K562 (cell line): ENCODE results near the gene UBXN11. TPM values are rescaled to one million over a fixed set of nuclear protein-coding genes. Genes with fewer than 3 reads are reported as not detected.

Experiments used
- CBX5 ChIP-seq: IDR thresholded peaks from 2 replicates; pipeline ENCODE4 v1.6.1; 2014; ENCODE audit warnings: low read depth, borderline replicate concordance
- CTBP1 ChIP-seq: fragments of 450-650 bp; IDR thresholded peaks from 2 replicates; pipeline ENCODE4 v1.6.1; 2016; ENCODE audit warnings: borderline replicate concordance
- GTF2E2 ChIP-seq: fragments of 200-800 bp; sonication (Bioruptor generic); IDR thresholded peaks from 2 replicates; pipeline ENCODE4 v1.6.1; 2016; ENCODE audit warnings: missing genetic modification characterization, missing compliant biosample characterization
- JUNB ChIP-seq: fragments of 450-650 bp; formaldehyde crosslinking; conservative IDR thresholded peaks from 2 replicates; pipeline ENCODE4 v1.4.0; 2020; ENCODE audit warnings: mild to moderate bottlenecking
- NCOA4 ChIP-seq: fragments of 450-650 bp; IDR thresholded peaks from 2 replicates; pipeline ENCODE4 v1.6.1; 2018; ENCODE audit warnings: mild to moderate bottlenecking; ENCODE audit not compliant: partially characterized antibody
- NR2C2 ChIP-seq, 2 experiments: fragments of 200-800 bp in 1 of 2; sonication (Bioruptor generic) in 1 of 2; sonication (generic) in 1 of 2; formaldehyde crosslinking in 1 of 2; IDR thresholded peaks; 2 replicates each; pipeline versions ENCODE4 v1.6.1 to v1.8.0; 2016 to 2022; ENCODE audit warnings: mild to moderate bottlenecking in 1 of 2, missing compliant biosample characterization in 1 of 2, missing genetic modification characterization in 1 of 2, missing genetic modification reagents in 1 of 2
- RBM25 ChIP-seq: fragments of 200-400 bp; formaldehyde crosslinking; IDR thresholded peaks from 2 replicates; pipeline ENCODE4 v1.6.1; 2018; ENCODE audit warnings: low read length, low read depth, moderate library complexity; ENCODE audit not compliant: severe bottlenecking
- SIX5 ChIP-seq, 2 experiments: IDR thresholded peaks; 2 replicates each; pipeline ENCODE4 v1.6.1; 2011; ENCODE audit warnings: low read length in 2 of 2, borderline replicate concordance in 1 of 2, low read depth in 1 of 2, mild to moderate bottlenecking in 1 of 2, moderate library complexity in 1 of 2; ENCODE audit not compliant: insufficient read depth in 1 of 2
- TAF15 ChIP-seq: fragments of 200-400 bp; formaldehyde crosslinking; IDR thresholded peaks from 2 replicates; pipeline ENCODE4 v1.6.1; 2017; ENCODE audit warnings: mild to moderate bottlenecking, low read depth, low read length, moderate library complexity
- ZBED1 ChIP-seq: IDR thresholded peaks from 2 replicates; pipeline ENCODE4 v1.6.1; 2014
- ZNF511 ChIP-seq: sonication (generic); formaldehyde crosslinking; IDR thresholded peaks from 2 replicates; pipeline ENCODE4 v1.8.0; 2022; ENCODE audit warnings: mild to moderate bottlenecking, missing genetic modification reagents
- polyA plus RNA-seq, 8 experiments: library from polyadenylated mRNA; depleted of rRNA in 4 of 8; stranded (reverse) in 5 of 8; unstranded in 3 of 8; fragments of >200 nt; fragmentation: Nextera tagmentation in 2 of 8; fragmentation: Illumina TruSeq in 1 of 8; extraction: Ambion mirVana in 2 of 8; extraction: Trizol in 1 of 8; gene quantifications; 2 replicates each; pipeline versions ENCODE4 v1.2.1 to v1.2.3, GENCODE V29; 2011 to 2014; ENCODE audit warnings: inconsistent platforms in 1 of 8, missing spikeins in 1 of 8
- total RNA-seq, 7 experiments: library from RNA; depleted of rRNA in 6 of 7; stranded (reverse); fragments of >200 nt in 6 of 7; fragmentation: Illumina TruSeq in 2 of 7; extraction: Trizol in 2 of 7; gene quantifications; 2 replicates each; pipeline versions ENCODE4 v1.2.1 to v1.2.3, GENCODE V29; 2011 to 2021; ENCODE audit warnings: low replicate concordance in 1 of 7
- TF ChIP-seq, protein P1 (sequence below): fragments of 250-450 bp; sonication (Bioruptor Pico); IDR thresholded peaks from 2 replicates; pipeline ENCODE4 v1.9.0; 2021; ENCODE audit warnings: mild to moderate bottlenecking, inconsistent platforms
- TF ChIP-seq, protein P2 (sequence below): fragments of 250-450 bp; sonication (Bioruptor Pico); IDR thresholded peaks from 2 replicates; pipeline ENCODE4 v1.5.0; 2020; ENCODE audit warnings: mild to moderate bottlenecking
- TF ChIP-seq, protein P3 (sequence below), 2 experiments: fragments of 450-650 bp; formaldehyde crosslinking in 1 of 2; IDR thresholded peaks; 2 replicates each; pipeline versions ENCODE4 v1.4.0 to v1.6.1; 2014 to 2020; ENCODE audit warnings: mild to moderate bottlenecking in 2 of 2, borderline replicate concordance in 1 of 2, low read depth in 1 of 2
- TF ChIP-seq, protein P4 (sequence below): fragments of 250-450 bp; sonication (Bioruptor Pico); IDR thresholded peaks from 2 replicates; pipeline ENCODE4 v1.8.0; 2021; ENCODE audit warnings: moderate library complexity, mild to moderate bottlenecking, inconsistent platforms

The UBXN11 gene
- total and polyA plus RNA-seq, 9 of the 15 experiments (the other 6 are each of a cell fraction or from before 2014, with no cell fraction given), result 0.48 to 34.3 (median 11.3) TPM

- TF ChIP-seq SIX5 (IDR thresholded peaks at IDR 0.05; ENCODE audit: borderline replicate concordance in 1 of 2, insufficient read depth in 1 of 2, low read depth in 1 of 2, low read length in 2 of 2) (no peak), JUNB (peak; percentile 66; the same call in 1 of the 2 replicates), NCOA4 (no peak), ZNF511 (CRISPR knock-in tag) (peak; percentile 51; the same call in 1 of the 2 replicates), NR2C2 (CRISPR knock-in tag; IDR thresholded peaks at IDR 0.05) (no peak), NR2C2 (tag; IDR thresholded peaks at IDR 0.05) (0 out of 2 replicates have a peak, but pooled peaks have one; percentile 44), TAF15 (no peak), RBM25 (no peak), GTF2E2 (tag) (no peak), CBX5 (no peak), CTBP1 (no peak), ZBED1 (no peak)
- TF ChIP-seq, protein P1, sequence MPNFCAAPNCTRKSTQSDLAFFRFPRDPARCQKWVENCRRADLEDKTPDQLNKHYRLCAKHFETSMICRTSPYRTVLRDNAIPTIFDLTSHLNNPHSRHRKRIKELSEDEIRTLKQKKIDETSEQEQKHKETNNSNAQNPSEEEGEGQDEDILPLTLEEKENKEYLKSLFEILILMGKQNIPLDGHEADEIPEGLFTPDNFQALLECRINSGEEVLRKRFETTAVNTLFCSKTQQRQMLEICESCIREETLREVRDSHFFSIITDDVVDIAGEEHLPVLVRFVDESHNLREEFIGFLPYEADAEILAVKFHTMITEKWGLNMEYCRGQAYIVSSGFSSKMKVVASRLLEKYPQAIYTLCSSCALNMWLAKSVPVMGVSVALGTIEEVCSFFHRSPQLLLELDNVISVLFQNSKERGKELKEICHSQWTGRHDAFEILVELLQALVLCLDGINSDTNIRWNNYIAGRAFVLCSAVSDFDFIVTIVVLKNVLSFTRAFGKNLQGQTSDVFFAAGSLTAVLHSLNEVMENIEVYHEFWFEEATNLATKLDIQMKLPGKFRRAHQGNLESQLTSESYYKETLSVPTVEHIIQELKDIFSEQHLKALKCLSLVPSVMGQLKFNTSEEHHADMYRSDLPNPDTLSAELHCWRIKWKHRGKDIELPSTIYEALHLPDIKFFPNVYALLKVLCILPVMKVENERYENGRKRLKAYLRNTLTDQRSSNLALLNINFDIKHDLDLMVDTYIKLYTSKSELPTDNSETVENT, result no peak
- TF ChIP-seq, protein P2, sequence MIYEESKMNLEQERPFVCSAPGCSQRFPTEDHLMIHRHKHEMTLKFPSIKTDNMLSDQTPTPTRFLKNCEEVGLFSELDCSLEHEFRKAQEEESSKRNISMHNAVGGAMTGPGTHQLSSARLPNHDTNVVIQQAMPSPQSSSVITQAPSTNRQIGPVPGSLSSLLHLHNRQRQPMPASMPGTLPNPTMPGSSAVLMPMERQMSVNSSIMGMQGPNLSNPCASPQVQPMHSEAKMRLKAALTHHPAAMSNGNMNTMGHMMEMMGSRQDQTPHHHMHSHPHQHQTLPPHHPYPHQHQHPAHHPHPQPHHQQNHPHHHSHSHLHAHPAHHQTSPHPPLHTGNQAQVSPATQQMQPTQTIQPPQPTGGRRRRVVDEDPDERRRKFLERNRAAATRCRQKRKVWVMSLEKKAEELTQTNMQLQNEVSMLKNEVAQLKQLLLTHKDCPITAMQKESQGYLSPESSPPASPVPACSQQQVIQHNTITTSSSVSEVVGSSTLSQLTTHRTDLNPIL (CRISPR knock-in tag), result no peak
- TF ChIP-seq, protein P3, sequence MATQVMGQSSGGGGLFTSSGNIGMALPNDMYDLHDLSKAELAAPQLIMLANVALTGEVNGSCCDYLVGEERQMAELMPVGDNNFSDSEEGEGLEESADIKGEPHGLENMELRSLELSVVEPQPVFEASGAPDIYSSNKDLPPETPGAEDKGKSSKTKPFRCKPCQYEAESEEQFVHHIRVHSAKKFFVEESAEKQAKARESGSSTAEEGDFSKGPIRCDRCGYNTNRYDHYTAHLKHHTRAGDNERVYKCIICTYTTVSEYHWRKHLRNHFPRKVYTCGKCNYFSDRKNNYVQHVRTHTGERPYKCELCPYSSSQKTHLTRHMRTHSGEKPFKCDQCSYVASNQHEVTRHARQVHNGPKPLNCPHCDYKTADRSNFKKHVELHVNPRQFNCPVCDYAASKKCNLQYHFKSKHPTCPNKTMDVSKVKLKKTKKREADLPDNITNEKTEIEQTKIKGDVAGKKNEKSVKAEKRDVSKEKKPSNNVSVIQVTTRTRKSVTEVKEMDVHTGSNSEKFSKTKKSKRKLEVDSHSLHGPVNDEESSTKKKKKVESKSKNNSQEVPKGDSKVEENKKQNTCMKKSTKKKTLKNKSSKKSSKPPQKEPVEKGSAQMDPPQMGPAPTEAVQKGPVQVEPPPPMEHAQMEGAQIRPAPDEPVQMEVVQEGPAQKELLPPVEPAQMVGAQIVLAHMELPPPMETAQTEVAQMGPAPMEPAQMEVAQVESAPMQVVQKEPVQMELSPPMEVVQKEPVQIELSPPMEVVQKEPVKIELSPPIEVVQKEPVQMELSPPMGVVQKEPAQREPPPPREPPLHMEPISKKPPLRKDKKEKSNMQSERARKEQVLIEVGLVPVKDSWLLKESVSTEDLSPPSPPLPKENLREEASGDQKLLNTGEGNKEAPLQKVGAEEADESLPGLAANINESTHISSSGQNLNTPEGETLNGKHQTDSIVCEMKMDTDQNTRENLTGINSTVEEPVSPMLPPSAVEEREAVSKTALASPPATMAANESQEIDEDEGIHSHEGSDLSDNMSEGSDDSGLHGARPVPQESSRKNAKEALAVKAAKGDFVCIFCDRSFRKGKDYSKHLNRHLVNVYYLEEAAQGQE (IDR thresholded peaks at IDR 0.05; ENCODE audit: borderline replicate concordance), result no peak
- TF ChIP-seq, protein P3 (CRISPR knock-in tag; IDR thresholded peaks at IDR 0.05; ENCODE audit: low read depth), result no peak
- TF ChIP-seq, protein P4, sequence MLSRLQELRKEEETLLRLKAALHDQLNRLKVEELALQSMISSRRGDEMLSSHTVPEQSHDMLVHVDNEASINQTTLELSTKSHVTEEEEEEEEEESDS (CRISPR knock-in tag), result no peak
Measured at GRCh38 chr1:26276432-26276838, 30.0 kb downstream of the UBXN11 start (continued).
